ENCODE measurements around the gene DNAJA1. TPM values are rescaled to one million over a fixed set of nuclear protein-coding genes. Genes with fewer than 3 reads are reported as not detected.

Gene DNAJA1
- total and polyA plus RNA-seq, 11 donors, result 32.6 to 133 (median 63.1) TPM

DNA sequence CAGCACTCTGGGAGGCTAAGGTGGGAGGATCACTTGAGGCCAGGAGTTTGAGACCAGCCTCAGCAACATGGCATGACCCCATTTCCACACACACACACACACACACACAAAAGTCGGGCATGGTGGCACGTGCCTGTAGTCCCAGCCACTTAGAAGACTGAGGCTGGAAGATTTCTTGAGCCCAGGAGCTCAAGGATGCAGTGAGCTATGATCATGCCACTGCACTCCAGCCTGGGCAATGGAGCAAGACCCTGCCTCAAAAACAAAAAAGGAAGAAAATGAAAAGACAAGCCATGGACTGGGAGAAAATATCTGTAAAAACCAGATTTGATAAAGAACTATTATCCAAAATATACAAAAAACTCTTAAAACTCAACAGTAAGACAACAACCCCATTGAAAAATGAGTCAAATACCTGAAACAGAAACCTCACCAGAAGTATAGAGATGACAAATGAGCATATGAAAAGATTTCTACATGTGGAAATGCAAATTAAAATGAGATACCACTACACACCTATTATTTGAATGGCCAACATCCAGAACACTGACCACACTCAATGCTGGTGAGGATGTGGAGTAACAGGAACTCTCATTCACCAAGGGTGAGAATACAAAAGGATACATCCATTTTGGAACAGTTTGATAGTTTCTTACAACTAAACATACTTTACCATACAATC, 24.7 kb downstream of the DNAJA1 start:
- intact Hi-C loops (cut with DNase I), result no loop called here
- WGBS, 4 donors, result 89 to 91% (median 90%) methylated on average over 2 of the region's 2 CpGs
- ATAC-seq, result no peak

DNA sequence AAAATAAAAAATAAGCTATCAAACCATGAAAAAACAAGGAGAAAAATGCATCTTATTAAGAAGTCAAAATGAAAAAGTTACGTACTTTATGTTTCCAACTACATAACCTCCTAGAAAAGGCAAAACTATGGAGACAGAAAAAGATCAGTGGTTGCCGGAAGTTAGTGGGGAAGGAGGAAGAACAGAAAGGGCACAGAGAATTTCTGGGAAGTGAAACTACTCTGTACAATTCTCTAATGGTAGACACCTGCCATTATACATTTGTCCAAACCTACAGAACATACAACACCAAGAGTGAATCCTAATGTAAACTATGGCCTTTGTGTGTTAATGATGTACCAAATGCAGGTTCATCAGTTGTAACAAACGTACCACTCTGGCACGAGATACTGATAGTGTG, 26.1 kb downstream of the DNAJA1 start:
- DNase-seq (no peak), ATAC-seq (no peak)
- Histone ChIP-seq H3K9me3 (no peaks in the 10 kb centered on the region), H3K27me3 (no peaks in the 10 kb centered on the region), H3K4me3 (no peak overlapping the region), H3K27ac (peak overlapping the region in 1 of 12 donors; percentile 24), H3K36me3 (peaks cover 0 to 96% (median 88%) of the 10 kb centered on the region in 9 donors), H3K4me1 (no peaks in the 10 kb centered on the region)
- WGBS, 4 donors, result 93 to 96% (median 94%) methylated on average over 4 of the region's 4 CpGs
- TF ChIP-seq POLR2A (IDR thresholded peaks at IDR 0.05), result no peak
- TF ChIP-seq, protein P1, sequence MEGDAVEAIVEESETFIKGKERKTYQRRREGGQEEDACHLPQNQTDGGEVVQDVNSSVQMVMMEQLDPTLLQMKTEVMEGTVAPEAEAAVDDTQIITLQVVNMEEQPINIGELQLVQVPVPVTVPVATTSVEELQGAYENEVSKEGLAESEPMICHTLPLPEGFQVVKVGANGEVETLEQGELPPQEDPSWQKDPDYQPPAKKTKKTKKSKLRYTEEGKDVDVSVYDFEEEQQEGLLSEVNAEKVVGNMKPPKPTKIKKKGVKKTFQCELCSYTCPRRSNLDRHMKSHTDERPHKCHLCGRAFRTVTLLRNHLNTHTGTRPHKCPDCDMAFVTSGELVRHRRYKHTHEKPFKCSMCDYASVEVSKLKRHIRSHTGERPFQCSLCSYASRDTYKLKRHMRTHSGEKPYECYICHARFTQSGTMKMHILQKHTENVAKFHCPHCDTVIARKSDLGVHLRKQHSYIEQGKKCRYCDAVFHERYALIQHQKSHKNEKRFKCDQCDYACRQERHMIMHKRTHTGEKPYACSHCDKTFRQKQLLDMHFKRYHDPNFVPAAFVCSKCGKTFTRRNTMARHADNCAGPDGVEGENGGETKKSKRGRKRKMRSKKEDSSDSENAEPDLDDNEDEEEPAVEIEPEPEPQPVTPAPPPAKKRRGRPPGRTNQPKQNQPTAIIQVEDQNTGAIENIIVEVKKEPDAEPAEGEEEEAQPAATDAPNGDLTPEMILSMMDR (IDR thresholded peaks at IDR 0.05), result no peak
- intact Hi-C loops (cut with DNase I), result no loop called here

More for the DNA sequence above, 24.7 kb downstream of the DNAJA1 start:
- Histone ChIP-seq H3K4me1 (peaks cover 0 to 3% (median 0%) of the 10 kb centered on the region in 12 donors), H3K27ac (no peak overlapping the region), H3K4me3 (no peak overlapping the region), H3K9me3 (no peaks in the 10 kb centered on the region), H3K27me3 (no peaks in the 10 kb centered on the region), H3K36me3 (peaks cover 0 to 93% (median 84%) of the 10 kb centered on the region in 9 donors)
- TF ChIP-seq, protein P1 (IDR thresholded peaks at IDR 0.05), result no peak
- TF ChIP-seq POLR2A (IDR thresholded peaks at IDR 0.05), result no peak
- DNase-seq, result no peak

DNA sequence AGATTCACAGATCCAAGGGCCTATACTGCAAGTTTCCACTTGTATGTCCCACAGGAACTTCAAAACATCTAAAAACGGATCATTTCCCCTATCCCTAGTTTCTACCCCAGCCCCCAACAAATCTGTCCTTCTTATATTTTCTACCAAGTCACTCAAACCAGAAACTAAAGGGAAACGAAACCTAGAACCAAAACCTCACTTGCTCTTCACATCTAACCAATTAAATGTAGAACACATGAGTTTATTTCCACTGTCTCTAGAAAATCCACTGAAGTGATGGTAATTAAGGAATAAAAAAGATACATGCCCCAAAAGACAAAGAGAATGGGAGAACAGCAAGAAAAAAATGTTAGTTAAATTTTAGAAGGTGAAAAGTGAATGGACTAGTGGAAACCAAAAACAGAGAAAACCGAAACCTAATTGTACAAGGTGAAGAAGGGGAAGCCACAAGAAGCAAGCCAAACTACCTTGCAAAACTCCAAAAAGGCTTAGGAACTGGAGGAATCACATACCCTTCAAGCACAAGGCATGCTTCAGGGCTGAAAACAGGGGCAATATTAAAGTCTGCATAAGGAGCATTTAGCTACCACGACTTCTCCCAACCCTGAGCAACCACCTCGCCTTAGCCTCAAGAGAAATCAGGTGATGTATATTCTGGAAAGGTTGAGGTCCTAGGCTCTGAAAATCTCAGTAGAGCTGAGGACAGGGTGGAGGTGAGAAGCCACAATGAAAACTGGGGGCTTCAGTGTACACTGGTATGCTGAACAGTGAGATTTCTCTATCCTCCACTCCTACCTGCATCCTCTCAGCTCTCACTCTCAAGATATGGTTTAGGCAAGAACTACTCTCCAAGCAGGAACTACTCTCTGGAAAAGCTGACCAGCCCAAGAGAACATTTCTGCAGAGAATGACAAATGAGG, 40.3 kb downstream of the DNAJA1 start:
- peak overlapping the region in 1 of 12 donors; percentile 77 for H3K27ac ChIP-seq
- H3K4me1 ChIP-seq, result peaks cover 0 to 15% (median 4%) of the 10 kb centered on the region in 12 donors
- no peaks in the 10 kb centered on the region for H3K27me3 ChIP-seq
- WGBS, 4 donors, result 89 to 92% (median 91%) methylated on average over 5 of the region's 5 CpGs
- no peaks in the 10 kb centered on the region for H3K9me3 ChIP-seq
- intact Hi-C loops (cut with DNase I), result no loop called here
- TF ChIP-seq, protein P1 (IDR thresholded peaks at IDR 0.05), result no peak
- no peak for TF ChIP-seq POLR2A (IDR thresholded peaks at IDR 0.05)
- DNase-seq, result no peak
- peaks cover 0 to 100% (median 98%) of the 10 kb centered on the region in 9 donors for H3K36me3 ChIP-seq
- H3K4me3 ChIP-seq, result peak overlapping the region in 1 of 12 donors; percentile 12
- no peak for ATAC-seq

DNA sequence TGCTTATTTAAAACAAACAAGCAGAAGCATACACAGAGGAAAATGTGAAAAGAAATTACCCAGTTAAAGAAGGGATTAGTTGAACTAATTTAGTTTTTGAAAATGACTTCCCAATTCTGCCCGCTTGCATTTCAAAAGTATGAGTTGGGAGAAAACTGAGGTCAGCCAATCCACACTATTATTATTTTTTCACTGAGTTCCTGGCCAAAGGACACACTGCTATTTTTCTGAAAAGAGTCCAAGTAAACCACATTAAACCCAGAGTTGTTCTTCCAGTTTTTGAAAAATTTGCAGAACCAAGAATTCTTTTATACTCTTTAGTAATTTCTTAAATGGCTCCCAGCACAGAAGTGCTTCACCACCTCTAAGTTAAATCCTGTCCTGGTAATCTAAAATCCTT, 43.9 kb downstream of the DNAJA1 start:
- intact Hi-C loops (cut with DNase I), result no loop called here
- Histone ChIP-seq H3K27ac (no peak overlapping the region), H3K4me3 (no peak overlapping the region), H3K9me3 (no peaks in the 10 kb centered on the region), H3K27me3 (no peaks in the 10 kb centered on the region), H3K4me1 (peaks cover 0 to 24% (median 4%) of the 10 kb centered on the region in 12 donors), H3K36me3 (peaks cover 0 to 100% (median 95%) of the 10 kb centered on the region in 9 donors)
- ATAC-seq, result no peak
- TF ChIP-seq, protein P1 (IDR thresholded peaks at IDR 0.05), result no peak
- no peak for TF ChIP-seq POLR2A (IDR thresholded peaks at IDR 0.05)
- 86 to 95% (median 89%) methylated on average over 1 of the region's 1 CpG for WGBS, 4 donors
- no peak for DNase-seq
